Left ventricle myocardium superior (tissue), 1 donor: ENCODE results near the gene TNIK. TPM values are rescaled to one million over a fixed set of nuclear protein-coding genes. Genes with fewer than 3 reads are reported as not detected.

ENCODE experiments used
- ATAC-seq: fragments of 200-7000 bp; cut with Tn5 transposase; one replicate; pipeline ENCODE4 v1.9.1; 2020; ENCODE audit warnings: mild to moderate bottlenecking, moderate library complexity
- DNase-seq: peaks from one replicate; pipeline ENCODE4 v3.0.0-alpha.2; 2020
- intact Hi-C: fragments of 100-400 bp; cut with micrococcal nuclease; formaldehyde crosslinking; loops from one replicate; pipeline ENCODE4 v1.11.0; 2022
- total RNA-seq: library from RNA; stranded (reverse); fragmentation: NEBNext Ultra II Directional; extraction: Animal tissue kit (Norgen Biotek cat#: 25700); gene quantifications from one replicate; pipeline ENCODE4 v1.2.1, GENCODE V29; 2021
- donor health status: DM: no; HTN: yes; CAD: no; lungs with severe emphysema.

Gene TNIK
- total RNA-seq, 1 donor from 2014 or later: 32.7 TPM

DNA sequence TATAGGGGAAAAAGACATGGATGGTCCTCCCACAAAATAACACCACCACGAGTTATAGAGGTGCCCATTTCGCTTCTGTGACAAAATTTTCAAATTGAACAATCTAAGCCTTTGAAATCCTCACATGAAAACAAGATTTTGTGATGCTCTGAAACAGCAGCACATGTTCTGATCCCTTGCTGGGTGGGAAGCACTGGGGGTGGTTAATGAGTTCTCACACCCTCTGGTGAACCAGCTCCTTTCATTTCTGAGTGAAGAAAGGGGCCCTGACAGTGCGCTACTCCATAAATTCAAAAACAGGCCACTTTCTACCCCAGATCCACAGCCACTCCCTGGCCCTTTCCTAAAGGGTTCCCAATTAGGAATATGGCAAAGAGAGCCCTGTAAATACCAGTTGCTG lies 129.3 kb downstream of the TNIK start:
- ATAC-seq (no peak), DNase-seq (no peak)
- intact Hi-C loops: loop anchor here (10.0 kb wide), 1 partner anchor 414 kb away; no protein-coding TSS in a partner anchor

DNA sequence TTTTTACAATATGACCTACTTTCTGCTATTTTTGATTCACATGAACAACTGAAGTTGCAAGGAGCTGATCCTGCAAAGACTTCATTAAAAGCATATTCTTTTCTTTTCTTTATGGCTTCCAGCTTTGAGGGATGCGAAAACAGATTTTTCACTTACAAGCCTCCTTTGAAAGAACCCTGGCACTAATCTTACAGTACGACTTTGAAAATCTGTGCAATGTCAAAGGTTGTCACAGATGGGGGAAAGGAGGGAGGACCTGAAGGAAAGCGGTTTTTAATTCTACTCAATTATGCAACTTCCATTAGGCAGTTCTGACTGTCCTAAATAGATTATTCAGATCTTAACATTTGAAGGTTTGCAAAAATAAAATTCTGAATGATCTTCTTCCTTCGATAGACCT lies 130.5 kb downstream of the TNIK start:
- intact Hi-C loops: loop anchor here (10.0 kb wide), 1 partner anchor 415 kb away; no protein-coding TSS in a partner anchor
- ATAC-seq (peak; percentile 21), DNase-seq (no peak)

DNA sequence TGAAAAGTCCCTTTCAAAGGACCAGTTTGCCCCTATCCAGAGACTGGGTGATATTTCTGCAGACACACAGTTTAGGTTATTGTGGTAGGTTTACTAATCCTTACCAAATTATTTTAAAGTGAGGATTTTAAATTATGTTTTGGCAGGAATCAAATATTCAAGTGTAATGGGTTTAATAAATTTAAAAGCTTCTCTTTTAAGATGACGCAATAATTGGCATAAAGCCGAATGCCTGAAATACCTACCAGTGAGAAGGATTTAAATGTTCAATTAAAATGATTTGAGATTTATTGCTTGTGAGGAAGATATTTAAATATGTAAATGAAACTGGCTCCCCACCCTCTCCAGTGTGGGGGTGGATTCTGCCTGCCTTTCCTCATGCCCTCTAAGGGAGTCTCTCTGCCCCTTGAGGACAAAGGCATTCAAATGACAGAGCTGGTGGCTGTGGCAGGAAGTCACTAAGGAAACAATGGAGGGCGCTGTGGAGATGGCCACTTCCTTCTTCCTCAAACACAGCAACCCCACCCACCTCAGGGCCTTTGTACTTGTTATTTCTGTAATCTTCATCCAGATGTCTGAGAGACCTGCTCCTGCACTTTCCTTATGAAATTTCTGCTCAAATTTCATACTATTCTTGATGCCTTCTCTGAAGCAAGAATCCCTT lies 131.7 kb downstream of the TNIK start:
- intact Hi-C loops: no loop called here
- DNase-seq (peak; percentile 33), ATAC-seq (peak; percentile 19)

DNA sequence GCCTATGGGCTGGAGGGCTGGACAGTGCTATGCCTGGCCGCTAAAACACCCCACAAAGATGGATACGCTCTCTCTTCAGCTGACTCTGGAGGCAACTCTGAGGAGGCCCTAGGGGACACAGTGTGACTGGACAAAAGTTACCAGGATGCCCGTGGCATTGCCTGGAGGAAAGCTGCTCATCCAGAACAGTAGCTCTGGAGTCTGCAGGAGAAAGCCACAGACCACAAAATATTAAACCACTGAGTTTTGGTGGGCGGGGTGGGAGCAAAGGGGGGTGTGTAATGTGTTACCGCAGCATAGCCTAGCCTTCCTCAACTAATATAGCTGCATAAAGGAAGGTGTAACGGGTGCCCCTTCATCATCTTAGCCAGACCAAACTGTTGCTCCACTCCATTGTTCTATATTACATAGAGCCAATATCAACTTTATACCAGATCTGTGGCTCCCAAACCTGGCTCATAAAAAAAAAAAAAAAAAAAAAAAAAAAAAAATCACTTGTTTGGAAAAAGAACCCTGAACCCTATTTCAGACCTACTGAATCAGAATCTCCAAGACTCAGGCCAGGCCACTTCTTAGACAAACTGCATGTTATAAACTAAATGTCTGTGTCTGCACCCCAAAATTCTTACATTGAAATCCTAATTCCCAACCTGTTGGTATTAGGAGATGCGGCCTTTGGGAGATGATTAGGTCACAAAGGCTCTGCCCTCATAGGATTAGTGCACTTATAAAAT lies 132.6 kb downstream of the TNIK start:
- ATAC-seq (no peak), DNase-seq (no peak)
- intact Hi-C loops: no loop called here

DNA sequence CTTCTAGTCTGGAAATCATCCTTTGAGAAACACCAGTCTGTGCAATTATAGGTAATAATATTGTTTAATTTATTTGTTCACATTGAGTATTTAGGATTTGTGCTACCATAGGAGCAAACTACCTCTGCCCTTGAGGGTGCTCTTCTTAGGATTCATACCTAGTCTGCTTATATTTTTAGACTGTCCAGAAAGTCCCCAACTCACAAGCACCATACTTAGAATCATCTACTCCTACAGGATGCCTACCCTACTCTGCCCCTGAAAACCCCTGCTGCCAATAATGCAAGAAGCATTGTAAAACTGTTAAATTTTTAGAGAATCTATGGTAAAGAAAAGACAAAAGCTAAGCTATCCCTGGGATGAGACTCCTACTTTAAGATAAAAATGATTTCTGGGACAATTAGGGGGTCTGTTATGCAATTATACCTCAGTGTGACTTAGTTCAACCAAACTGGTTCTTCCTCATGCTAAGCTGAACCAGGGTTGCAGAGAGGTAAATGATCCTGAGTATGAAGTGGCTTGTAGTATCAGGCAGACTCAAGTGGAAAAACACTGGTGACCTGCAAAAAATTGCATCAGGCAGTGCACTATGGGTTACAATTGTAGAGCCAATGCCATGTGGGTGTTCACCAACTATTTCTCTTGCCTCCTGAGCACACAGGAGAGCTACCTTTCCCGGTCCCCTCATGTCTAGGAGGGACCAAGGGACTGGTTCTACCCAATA lies 133.3 kb downstream of the TNIK start:
- intact Hi-C loops: no loop called here
- no peak for ATAC-seq
- DNase-seq: no peak

DNA sequence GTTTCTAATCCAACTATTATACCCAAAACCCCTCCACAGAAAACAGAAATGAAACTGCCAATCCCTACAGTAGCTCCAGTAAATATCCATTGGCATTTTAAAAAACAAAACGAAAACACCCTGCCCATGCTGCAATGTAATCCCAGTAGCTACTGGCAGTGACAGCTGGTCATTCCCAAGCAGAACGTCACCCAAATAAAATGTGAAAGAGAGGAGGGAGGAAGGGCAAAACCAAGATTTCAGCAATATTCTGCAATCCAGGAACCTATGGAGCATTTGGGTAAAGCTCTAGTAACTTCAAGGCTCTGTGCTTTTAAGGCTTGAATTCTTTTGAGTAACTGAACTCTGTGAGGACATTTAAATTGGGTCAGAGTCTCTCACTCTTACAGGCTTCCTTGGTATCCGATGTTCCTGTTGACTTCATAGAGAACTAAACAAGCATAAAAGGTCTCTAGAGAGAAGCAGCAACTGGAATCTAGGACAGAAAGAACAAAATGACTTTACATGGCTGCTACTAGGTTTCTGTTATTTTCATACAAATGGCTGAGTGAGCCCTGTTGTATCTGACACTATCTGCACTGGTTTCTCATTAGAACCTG lies 136.2 kb downstream of the TNIK start:
- intact Hi-C loops: no loop called here
- ATAC-seq (peak; percentile 46), DNase-seq (no peak)

DNA sequence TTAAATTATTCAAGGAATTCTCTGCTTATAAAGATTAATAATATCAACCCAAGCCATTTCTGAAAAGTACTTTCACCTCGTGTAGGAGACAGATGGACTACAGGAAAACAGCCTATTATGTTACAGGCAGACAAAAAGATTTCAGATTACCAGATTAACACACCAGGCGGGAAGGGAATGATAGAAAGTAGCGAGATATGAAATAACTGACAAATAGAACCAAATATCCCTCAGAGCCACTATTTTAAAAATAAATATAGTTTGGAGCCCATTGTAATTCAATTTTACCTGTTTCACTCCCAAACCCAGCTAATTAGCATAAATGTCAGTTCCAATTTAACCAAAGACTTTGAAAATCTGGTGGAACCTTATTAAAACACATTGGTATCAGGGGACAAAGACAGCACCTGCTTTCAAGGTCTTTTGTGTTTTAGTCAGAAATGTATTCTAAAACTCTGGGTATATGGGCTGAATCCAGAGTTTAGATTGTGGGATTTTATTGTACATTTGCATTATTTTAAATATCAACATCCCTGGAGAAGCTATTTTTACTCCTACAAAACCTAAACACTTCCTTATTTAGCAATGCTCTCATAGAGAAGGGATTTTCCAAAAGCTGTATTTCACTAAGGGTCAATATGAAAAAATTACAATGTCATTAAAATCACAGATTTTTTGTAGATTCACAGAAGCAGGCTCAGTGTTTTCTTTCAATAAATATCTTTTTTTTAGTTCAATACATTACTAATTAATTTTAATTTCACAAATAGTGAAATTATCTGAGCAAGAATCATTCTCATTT lies 138.4 kb downstream of the TNIK start:
- intact Hi-C loops: no loop called here
- ATAC-seq: no peak
- no peak for DNase-seq

DNA sequence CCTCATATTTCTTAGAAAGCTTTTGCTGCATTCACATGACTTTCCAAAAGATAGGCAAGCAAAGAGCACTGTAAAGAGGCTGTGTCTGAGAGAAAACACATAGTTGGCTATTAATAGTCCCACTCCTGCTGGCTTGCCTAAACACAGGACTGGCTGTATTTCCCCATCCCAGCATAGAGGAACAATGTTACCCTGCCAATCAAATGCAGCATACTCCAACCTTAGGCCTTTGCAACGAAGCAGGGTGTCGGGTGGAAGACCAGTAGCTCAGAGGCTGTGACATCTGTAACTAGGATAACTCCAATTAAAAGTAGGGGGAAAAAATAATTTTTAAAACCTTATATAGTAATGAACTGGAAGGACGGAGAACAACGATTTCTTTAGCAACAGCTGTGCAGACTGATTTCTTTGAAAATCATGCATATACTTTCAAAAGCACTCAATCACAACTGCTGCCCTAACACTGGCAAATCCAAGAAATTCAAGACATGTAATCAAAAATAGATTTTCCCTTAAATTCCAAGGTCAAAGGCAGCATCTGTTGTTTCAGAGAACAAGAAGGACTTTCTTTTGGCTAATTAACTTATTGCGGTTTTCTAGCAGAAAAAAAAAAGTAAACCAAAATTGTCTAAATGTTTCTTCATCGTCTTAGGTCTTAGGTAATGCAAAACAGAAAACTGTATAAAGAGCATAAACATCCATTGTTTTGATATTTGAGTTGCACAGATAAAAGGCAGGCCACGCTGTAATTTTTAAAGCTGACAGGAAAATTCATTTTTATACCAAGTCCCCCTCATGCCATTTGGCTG lies 139.3 kb downstream of the TNIK start:
- intact Hi-C loops: no loop called here
- ATAC-seq: peak; percentile 94
- no peak for DNase-seq

DNA sequence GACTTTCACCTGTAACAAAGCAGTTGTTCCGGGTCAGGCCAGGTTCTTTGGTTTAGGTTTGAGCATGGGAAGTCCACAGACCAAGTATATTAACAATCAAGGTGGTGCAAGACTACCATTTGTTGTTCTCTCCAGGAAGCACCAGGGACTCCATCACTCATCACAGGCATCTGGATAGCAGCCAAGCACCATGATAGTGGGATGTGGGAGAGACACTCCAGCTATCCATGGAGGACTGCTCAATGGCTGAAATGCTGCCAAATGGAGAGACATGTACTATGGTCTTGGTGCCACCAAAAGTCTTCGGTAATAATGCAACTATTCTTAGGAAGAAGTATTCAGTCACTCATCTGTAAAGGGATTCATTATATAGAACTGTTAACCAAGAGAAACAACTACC lies 143.0 kb downstream of the TNIK start:
- intact Hi-C loops: loop anchor here (10.0 kb wide), 1 partner anchor 132 kb away; no protein-coding TSS in a partner anchor
- ATAC-seq: peak; percentile 87

DNA sequence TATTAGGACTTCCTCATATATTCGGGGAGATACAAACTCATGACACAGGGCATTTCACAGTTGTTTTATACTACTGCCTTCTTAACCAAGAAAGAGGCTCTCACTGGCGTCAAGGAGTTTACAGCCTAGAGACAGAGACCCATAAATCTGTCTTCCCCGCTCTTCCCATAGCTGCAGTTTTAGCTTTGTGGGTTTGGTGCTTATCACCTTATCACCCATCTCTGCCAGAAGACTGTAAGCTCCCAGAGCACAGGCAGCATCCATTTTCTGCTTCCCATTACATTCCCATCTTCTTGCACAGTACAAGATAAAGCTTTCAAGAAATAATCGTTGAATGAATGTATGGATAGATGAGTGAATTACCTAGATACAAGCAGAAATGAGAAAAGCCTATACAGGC lies 144.3 kb downstream of the TNIK start:
- DNase-seq (no peak), ATAC-seq (no peak)
- intact Hi-C loops: loop anchor here (10.0 kb wide), 1 partner anchor 131 kb away; no protein-coding TSS in a partner anchor

More for the DNA sequence above, 143.0 kb downstream of the TNIK start:
- peak; percentile 43 for DNase-seq

DNA sequence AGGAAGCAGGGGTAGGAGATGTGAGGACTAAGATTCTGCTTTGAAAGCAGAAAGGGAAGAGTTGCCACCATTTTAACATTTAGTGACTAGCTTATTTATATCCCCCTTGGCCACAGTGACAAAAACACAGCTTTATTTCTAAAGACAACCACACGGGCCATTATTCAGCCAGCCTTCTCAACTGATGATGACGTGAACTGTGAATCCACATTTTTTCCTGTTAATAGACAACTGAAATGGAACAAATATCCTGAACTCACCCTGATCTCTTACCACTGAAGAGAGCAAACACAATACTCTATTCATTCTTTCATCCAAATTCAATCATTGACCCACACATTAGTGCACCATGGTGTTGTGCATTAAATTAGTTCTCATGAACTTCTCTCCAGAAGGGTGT lies 145.1 kb downstream of the TNIK start:
- DNase-seq (no peak), ATAC-seq (no peak)
- intact Hi-C loops: loop anchor here (10.0 kb wide), 1 partner anchor 130 kb away; no protein-coding TSS in a partner anchor

DNA sequence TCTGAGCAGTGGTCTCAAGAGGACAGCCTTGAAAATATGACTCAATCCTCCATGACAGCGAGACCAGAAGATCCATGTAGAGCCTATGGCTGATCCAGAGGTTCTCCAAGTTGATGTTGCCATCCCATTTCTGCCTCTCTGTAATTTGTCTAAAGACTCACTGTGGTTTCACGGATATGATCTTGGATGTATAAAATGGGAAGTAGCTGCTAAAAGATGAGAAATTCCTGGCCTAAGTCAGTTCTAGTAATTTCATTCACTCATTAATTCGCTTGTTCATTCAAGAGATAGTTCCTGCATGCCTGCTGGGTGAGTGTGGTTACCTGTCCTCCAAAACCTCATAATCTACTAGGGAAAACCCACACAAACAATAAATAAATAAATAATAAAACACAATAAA lies 145.9 kb downstream of the TNIK start:
- intact Hi-C loops: loop anchor here (10.0 kb wide), 1 partner anchor 130 kb away; no protein-coding TSS in a partner anchor
- ATAC-seq: no peak

DNA sequence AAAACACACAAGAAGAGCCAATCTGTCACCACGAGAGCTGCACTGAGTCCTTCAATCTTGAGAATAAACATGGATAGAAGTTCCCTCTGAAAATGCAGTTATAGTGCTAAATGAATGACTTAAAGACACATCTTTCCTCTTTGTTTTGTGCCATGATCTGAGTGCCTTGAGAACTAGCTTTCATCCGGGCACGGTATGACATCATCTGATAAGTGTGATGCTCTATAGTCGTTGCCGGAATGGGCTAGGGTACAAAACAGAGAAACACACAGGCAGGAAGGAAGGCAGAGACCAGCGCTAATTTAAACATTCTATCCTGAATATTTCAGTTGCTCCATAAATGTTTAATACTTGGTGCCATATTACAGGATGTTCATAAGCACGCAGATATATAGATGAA lies 146.5 kb downstream of the TNIK start:
- intact Hi-C loops: loop anchor here (10.0 kb wide), 1 partner anchor 129 kb away; no protein-coding TSS in a partner anchor
- no peak for DNase-seq
- ATAC-seq: no peak

More for the DNA sequence above, 145.9 kb downstream of the TNIK start:
- DNase-seq: no peak

DNA sequence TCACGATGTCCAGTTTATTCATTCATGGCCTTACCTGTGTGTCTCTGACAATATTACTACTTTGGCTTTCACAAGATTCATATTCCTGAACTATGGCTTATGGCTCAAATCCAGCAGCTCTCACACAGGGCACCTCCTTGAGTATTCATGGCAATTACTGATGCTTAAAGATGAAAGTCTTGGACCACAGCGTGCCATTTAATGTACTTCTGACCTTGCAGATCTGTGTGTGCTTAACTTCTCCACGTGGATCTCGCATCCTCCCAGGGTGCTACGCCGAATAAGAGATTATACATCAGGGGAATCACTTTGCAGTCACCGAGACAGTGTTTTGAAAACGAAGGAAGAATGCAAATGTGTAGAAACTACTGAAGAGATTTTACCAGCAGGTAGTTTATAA lies 147.5 kb downstream of the TNIK start:
- intact Hi-C loops: loop anchor here (10.0 kb wide), 1 partner anchor 128 kb away; no protein-coding TSS in a partner anchor
- ATAC-seq: no peak

DNA sequence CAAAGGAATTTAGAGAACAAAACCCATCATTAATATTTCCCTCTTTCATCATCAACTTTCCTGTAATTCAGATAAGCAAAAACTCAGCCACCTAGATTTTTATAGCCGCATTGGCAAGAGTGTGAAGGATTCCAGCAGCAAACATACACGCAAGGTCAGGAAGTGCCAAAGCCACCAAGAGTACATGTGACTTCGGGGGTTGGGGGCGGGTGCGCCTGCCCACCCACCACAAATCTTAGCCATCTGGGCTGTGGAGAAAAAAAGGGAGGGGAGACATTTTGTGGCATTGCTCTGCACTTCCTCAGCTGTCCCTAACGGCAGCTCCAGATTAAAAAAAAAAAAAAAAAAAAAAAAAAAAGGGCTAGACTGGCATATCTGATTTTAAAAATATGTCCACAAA lies 148.4 kb downstream of the TNIK start:
- intact Hi-C loops: loop anchor here (10.0 kb wide), 1 partner anchor 127 kb away; no protein-coding TSS in a partner anchor
- ATAC-seq (peak; percentile 58), DNase-seq (no peak)

More for the DNA sequence above, 147.5 kb downstream of the TNIK start:
- no peak for DNase-seq

DNA sequence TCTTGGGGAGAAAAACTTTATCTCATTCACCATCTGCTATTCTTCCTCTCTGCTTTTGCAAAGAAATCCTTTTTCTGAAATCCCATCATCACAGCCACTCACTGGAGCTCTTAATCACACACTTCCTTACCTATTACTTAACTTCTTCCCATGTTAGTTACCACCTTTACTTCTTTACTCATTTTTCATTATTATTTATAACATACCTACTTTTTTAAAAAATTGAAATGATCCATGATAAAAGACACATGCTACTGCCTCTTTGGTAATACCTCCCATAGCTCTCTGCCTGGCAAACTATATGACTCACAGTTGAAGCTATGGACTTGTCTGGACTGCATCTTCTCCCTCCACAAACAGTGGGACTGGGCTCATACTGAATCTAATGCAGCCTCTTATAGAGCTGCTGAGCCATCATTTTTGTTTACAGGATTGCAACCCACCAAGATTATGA lies 150.3 kb downstream of the TNIK start:
- DNase-seq (no peak), ATAC-seq (no peak)
- intact Hi-C loops: loop anchor here (10.0 kb wide), 1 partner anchor 125 kb away; no protein-coding TSS in a partner anchor

DNA sequence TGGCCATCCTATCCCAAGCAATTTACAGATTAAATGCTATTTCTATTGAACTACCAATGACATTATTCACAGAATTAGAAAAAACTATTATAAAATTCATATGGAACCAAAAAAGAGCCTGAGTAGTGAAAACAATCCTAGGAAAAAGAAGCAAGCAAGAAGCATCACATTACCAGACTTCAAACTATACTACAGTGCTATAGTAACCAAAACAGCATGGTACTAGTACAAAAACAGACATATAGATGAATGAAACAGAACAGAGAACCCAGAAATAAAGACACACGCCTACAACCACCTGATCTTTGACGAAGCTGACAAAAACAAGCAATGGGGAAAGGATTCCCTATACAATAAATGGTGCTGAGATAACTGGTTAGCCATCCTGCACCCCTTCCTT lies 152.2 kb downstream of the TNIK start:
- ATAC-seq: no peak

More for the DNA sequence above, 152.2 kb downstream of the TNIK start:
- intact Hi-C loops: no loop called here
- no peak for DNase-seq
